ENCODE data around the gene NSUN3.

NSUN3 gene

GRCh38 chr3:94118390-94118789 lies 55.5 kb downstream of the NSUN3 start:
- TF ChIP-seq CTCF (IDR thresholded peaks at IDR 0.05; ENCODE audit: insufficient read depth, missing control alignments) = no peak
- FAIRE-seq = no peak
- no peak for DNase-seq (ENCODE audit: insufficient read length, low spot score)

GRCh38 chr3:94121161-94121560 lies 58.3 kb downstream of the NSUN3 start:
- DNase-seq (ENCODE audit: insufficient read length, low spot score) = no peak
- FAIRE-seq = no peak
- no peak for TF ChIP-seq CTCF (IDR thresholded peaks at IDR 0.05; ENCODE audit: insufficient read depth, missing control alignments)

GRCh38 chr3:94127115-94127514 lies 64.3 kb downstream of the NSUN3 start:
- DNase-seq (ENCODE audit: insufficient read length, low spot score) (no peak), FAIRE-seq (no peak)
- no peak for TF ChIP-seq CTCF (IDR thresholded peaks at IDR 0.05; ENCODE audit: insufficient read depth, missing control alignments)

- DNase-seq (ENCODE audit: insufficient read length, low spot score) (no peak), FAIRE-seq (no peak)
- no peak for TF ChIP-seq CTCF (IDR thresholded peaks at IDR 0.05; ENCODE audit: insufficient read depth, missing control alignments)
Observed at GRCh38 chr3:94130690-94131089, 67.8 kb downstream of the NSUN3 start.

- DNase-seq (ENCODE audit: insufficient read length, low spot score) (no peak), FAIRE-seq (no peak)
- no peak for TF ChIP-seq CTCF (IDR thresholded peaks at IDR 0.05; ENCODE audit: insufficient read depth, missing control alignments)
Observed at GRCh38 chr3:94132777-94133176, 69.9 kb downstream of the NSUN3 start.

DNA sequence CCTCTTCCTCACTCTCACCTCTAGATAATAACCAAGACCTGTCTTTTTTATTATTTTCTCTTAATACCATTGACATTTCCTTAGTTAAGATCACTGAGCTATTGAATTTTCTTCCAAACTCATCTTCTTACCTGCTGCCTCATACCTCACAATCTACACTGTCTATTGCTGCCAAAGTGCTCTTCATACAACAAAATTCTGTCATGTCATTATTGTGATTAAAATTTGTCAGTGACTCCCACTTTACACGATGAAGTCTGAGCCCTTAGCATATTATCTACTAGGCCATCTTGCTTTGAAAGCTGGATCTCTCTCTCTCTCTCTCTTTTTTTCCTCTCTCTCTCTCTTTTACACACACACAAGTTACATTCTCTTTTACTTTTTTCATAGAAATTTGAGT lies 73.3 kb downstream of the NSUN3 start:
- TF ChIP-seq CTCF (IDR thresholded peaks at IDR 0.05; ENCODE audit: insufficient read depth, missing control alignments) = no peak
- no peak for DNase-seq (ENCODE audit: insufficient read length, low spot score)
- no peak for FAIRE-seq

GRCh38 chr3:94137377-94137776 lies 74.5 kb downstream of the NSUN3 start:
- no peak for TF ChIP-seq CTCF (IDR thresholded peaks at IDR 0.05; ENCODE audit: insufficient read depth, missing control alignments)
- FAIRE-seq = no peak
- DNase-seq (ENCODE audit: insufficient read length, low spot score) = no peak
